Hepatocyte (in vitro differentiated cells): Measurements from ENCODE around the gene MRPS18C.

Source experiments
- EZH2 ChIP-seq: fragments of 200-600 bp; sonication (generic); IDR thresholded peaks from 2 replicates; pipeline ENCODE4 v1.6.1; 2016; ENCODE audit warnings: antibody characterized with exemption, mild to moderate bottlenecking, borderline replicate concordance
- EZH2phosphoT487 ChIP-seq: fragments of 200-600 bp; sonication (generic); IDR thresholded peaks from one replicate; pipeline ENCODE4 v1.6.1; 2018; ENCODE audit warnings: antibody characterized with exemption, mild to moderate bottlenecking, low read depth, moderate library complexity; ENCODE audit not compliant: unreplicated experiment, severe bottlenecking
- TF ChIP-seq, protein P1 (sequence below): fragments of 200-600 bp; sonication (generic); IDR thresholded peaks from 2 replicates; pipeline ENCODE4 v1.5.1; 2016; ENCODE audit warnings: antibody characterized with exemption, mild to moderate bottlenecking; ENCODE audit not compliant: poor library complexity

- TF ChIP-seq, protein P1, sequence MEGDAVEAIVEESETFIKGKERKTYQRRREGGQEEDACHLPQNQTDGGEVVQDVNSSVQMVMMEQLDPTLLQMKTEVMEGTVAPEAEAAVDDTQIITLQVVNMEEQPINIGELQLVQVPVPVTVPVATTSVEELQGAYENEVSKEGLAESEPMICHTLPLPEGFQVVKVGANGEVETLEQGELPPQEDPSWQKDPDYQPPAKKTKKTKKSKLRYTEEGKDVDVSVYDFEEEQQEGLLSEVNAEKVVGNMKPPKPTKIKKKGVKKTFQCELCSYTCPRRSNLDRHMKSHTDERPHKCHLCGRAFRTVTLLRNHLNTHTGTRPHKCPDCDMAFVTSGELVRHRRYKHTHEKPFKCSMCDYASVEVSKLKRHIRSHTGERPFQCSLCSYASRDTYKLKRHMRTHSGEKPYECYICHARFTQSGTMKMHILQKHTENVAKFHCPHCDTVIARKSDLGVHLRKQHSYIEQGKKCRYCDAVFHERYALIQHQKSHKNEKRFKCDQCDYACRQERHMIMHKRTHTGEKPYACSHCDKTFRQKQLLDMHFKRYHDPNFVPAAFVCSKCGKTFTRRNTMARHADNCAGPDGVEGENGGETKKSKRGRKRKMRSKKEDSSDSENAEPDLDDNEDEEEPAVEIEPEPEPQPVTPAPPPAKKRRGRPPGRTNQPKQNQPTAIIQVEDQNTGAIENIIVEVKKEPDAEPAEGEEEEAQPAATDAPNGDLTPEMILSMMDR: no peak
- TF ChIP-seq EZH2phosphoT487 (no peak), EZH2 (no peak)
Measured at GRCh38 chr4:83489711-83490326, 34.0 kb downstream of the MRPS18C start.
